Measurements from ENCODE around the gene AOPEP.
A peak's percentile ranks its signal among the peaks of the same experiment; 100 is the strongest.

AOPEP gene

DNA sequence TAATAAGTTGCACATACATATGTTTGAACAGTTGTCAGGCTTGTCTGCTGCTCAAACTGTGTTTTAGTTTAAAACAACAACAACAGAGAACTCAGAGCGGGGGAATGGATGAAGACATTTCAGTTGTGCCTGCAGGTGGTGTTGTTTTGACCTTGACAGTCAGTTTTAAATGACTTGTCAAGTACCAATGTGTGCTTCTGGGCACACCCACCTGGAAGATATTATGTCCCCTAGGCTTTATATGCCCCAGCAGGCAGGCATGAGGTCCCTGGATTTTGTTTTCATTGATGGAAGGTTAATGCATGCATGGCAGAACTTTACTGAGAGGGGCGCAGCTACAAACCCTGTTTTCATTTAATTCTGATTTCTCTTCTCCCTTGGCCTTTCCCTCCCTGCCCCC lies 84.6 kb downstream of the AOPEP start:
- no peak for TF ChIP-seq EZH2 (IDR thresholded peaks at IDR 0.05; ENCODE audit: borderline replicate concordance, low read length)
- TF ChIP-seq, protein P1, sequence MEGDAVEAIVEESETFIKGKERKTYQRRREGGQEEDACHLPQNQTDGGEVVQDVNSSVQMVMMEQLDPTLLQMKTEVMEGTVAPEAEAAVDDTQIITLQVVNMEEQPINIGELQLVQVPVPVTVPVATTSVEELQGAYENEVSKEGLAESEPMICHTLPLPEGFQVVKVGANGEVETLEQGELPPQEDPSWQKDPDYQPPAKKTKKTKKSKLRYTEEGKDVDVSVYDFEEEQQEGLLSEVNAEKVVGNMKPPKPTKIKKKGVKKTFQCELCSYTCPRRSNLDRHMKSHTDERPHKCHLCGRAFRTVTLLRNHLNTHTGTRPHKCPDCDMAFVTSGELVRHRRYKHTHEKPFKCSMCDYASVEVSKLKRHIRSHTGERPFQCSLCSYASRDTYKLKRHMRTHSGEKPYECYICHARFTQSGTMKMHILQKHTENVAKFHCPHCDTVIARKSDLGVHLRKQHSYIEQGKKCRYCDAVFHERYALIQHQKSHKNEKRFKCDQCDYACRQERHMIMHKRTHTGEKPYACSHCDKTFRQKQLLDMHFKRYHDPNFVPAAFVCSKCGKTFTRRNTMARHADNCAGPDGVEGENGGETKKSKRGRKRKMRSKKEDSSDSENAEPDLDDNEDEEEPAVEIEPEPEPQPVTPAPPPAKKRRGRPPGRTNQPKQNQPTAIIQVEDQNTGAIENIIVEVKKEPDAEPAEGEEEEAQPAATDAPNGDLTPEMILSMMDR (IDR thresholded peaks at IDR 0.05; ENCODE audit: low read length): peak; percentile 43; the same call in 1 of the 2 replicates
- H3K4me2 ChIP-seq (ENCODE audit: low read length): peak overlapping the region; percentile 32; the same call in 1 of the 2 replicates
- peak overlapping the region; percentile 62 for H3K9ac ChIP-seq (ENCODE audit: low read length)
- no peaks in the 10 kb centered on the region for H3K9me2 ChIP-seq (ENCODE audit: low read depth, low read length)
- H2AFZ ChIP-seq (ENCODE audit: low read length): no peak overlapping the region
- H3K4me3 ChIP-seq (ENCODE audit: low read depth, low read length, poor library complexity, severe bottlenecking): no peak overlapping the region
- H3K27ac ChIP-seq (ENCODE audit: low read depth, low read length, poor library complexity, severe bottlenecking): peak overlapping the region; percentile 99
- no peaks in the 10 kb centered on the region for H3K27me3 ChIP-seq (ENCODE audit: insufficient read depth, low read length)
- no peaks in the 10 kb centered on the region for H3F3A ChIP-seq (ENCODE audit: insufficient read depth, low read length)
- H3K36me3 ChIP-seq (ENCODE audit: insufficient read depth, low read length): peaks cover 20% of the 10 kb centered on the region
- H3K9me3 ChIP-seq (ENCODE audit: low read length): peaks cover 11% of the 10 kb centered on the region
- H3K4me1 ChIP-seq (ENCODE audit: insufficient read depth, low read length, severe bottlenecking): peaks cover 66% of the 10 kb centered on the region
- no peaks in the 10 kb centered on the region for H4K20me1 ChIP-seq (ENCODE audit: insufficient read depth, low read length)
- no peaks in the 10 kb centered on the region for H3K79me2 ChIP-seq (ENCODE audit: insufficient read depth, low read length)

DNA sequence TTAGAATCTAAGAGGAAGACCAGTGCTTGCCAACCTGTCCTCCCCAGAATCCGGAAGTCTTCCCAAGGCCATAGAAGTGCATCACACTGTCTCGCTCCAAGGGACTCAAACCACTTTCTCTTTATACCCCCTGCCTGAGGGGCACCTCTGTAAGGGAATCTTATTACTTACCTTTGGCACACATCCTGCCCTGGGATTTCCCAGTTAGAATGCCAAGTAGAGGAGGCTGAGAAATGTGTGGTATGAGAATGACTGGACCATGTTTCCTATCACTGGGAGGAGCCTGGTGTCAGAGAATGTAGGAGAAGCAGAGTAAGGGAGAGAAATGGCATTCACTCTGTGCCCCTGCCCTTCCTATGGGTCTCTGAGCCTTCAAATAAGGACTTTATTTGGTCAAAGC lies 85.8 kb downstream of the AOPEP start:
- H2AFZ ChIP-seq (ENCODE audit: low read length): no peak overlapping the region
- TF ChIP-seq, protein P1 (IDR thresholded peaks at IDR 0.05; ENCODE audit: low read length): no peak
- TF ChIP-seq EZH2 (IDR thresholded peaks at IDR 0.05; ENCODE audit: borderline replicate concordance, low read length): no peak
- no peaks in the 10 kb centered on the region for H4K20me1 ChIP-seq (ENCODE audit: insufficient read depth, low read length)
- peaks cover 26% of the 10 kb centered on the region for H3K36me3 ChIP-seq (ENCODE audit: insufficient read depth, low read length)
- peak overlapping the region; percentile 99 for H3K27ac ChIP-seq (ENCODE audit: low read depth, low read length, poor library complexity, severe bottlenecking)
- H3K4me1 ChIP-seq (ENCODE audit: insufficient read depth, low read length, severe bottlenecking): peaks cover 53% of the 10 kb centered on the region
- H3K9me2 ChIP-seq (ENCODE audit: low read depth, low read length): no peaks in the 10 kb centered on the region
- peaks cover 11% of the 10 kb centered on the region for H3K9me3 ChIP-seq (ENCODE audit: low read length)
- H3K4me2 ChIP-seq (ENCODE audit: low read length): no peak overlapping the region
- H3F3A ChIP-seq (ENCODE audit: insufficient read depth, low read length): no peaks in the 10 kb centered on the region
- H3K79me2 ChIP-seq (ENCODE audit: insufficient read depth, low read length): no peaks in the 10 kb centered on the region
- no peak overlapping the region for H3K4me3 ChIP-seq (ENCODE audit: low read depth, low read length, poor library complexity, severe bottlenecking)
- H3K9ac ChIP-seq (ENCODE audit: low read length): no peak overlapping the region; the same call in 1 of the 2 replicates
- H3K27me3 ChIP-seq (ENCODE audit: insufficient read depth, low read length): no peaks in the 10 kb centered on the region

DNA sequence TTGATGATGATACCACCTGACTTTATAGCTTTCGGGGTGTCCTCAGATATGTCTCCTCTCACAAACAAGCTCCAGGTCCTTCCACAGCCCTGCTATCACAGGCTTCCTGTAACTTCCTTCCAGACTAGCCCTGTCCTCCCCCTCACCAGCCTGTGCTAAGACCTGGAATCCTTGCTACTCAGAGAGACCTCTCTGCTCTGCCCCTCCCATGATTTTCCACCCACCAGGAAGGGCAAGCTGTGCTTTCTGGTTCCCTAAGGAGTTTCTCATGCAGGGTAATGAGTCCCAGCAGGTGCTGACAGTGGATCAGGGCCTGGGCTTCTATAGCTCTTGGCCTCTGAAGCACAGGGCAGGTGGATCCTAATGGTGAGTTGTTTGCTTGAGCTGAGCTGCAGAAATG lies 86.9 kb downstream of the AOPEP start:
- Histone ChIP-seq H3K9me2 (ENCODE audit: low read depth, low read length) (no peaks in the 10 kb centered on the region), H3K4me1 (ENCODE audit: insufficient read depth, low read length, severe bottlenecking) (peaks cover 53% of the 10 kb centered on the region), H3K27ac (ENCODE audit: low read depth, low read length, poor library complexity, severe bottlenecking) (peak overlapping the region; percentile 99), H3K4me2 (ENCODE audit: low read length) (no peak overlapping the region), H3K27me3 (ENCODE audit: insufficient read depth, low read length) (no peaks in the 10 kb centered on the region), H3K36me3 (ENCODE audit: insufficient read depth, low read length) (peaks cover 32% of the 10 kb centered on the region), H3F3A (ENCODE audit: insufficient read depth, low read length) (no peaks in the 10 kb centered on the region), H3K4me3 (ENCODE audit: low read depth, low read length, poor library complexity, severe bottlenecking) (no peak overlapping the region), H2AFZ (ENCODE audit: low read length) (no peak overlapping the region), H4K20me1 (ENCODE audit: insufficient read depth, low read length) (no peaks in the 10 kb centered on the region), H3K9ac (ENCODE audit: low read length) (no peak overlapping the region), H3K9me3 (ENCODE audit: low read length) (peaks cover 11% of the 10 kb centered on the region), H3K79me2 (ENCODE audit: insufficient read depth, low read length) (no peaks in the 10 kb centered on the region)
- TF ChIP-seq EZH2 (IDR thresholded peaks at IDR 0.05; ENCODE audit: borderline replicate concordance, low read length): no peak
- TF ChIP-seq, protein P1 (IDR thresholded peaks at IDR 0.05; ENCODE audit: low read length): no peak

Data from OCI-LY1 (cell line).